Esophagus mucosa (tissue), 1 donor: Measurements from ENCODE around the gene ERCC6L. TPM values are rescaled to one million over a fixed set of nuclear protein-coding genes. Genes with fewer than 3 reads are reported as not detected.

ENCODE experiments used
- ATAC-seq: fragments of 200-7000 bp; cut with Tn5 transposase; one replicate; pipeline ENCODE4 v1.9.1; 2020
- total RNA-seq: library from RNA; stranded (reverse); gene quantifications from one replicate; pipeline ENCODE4 v1.2.4, GENCODE V29; 2023
- donor health status: DM: yes; HTN: yes; CAD: no.

Gene ERCC6L, protein sequence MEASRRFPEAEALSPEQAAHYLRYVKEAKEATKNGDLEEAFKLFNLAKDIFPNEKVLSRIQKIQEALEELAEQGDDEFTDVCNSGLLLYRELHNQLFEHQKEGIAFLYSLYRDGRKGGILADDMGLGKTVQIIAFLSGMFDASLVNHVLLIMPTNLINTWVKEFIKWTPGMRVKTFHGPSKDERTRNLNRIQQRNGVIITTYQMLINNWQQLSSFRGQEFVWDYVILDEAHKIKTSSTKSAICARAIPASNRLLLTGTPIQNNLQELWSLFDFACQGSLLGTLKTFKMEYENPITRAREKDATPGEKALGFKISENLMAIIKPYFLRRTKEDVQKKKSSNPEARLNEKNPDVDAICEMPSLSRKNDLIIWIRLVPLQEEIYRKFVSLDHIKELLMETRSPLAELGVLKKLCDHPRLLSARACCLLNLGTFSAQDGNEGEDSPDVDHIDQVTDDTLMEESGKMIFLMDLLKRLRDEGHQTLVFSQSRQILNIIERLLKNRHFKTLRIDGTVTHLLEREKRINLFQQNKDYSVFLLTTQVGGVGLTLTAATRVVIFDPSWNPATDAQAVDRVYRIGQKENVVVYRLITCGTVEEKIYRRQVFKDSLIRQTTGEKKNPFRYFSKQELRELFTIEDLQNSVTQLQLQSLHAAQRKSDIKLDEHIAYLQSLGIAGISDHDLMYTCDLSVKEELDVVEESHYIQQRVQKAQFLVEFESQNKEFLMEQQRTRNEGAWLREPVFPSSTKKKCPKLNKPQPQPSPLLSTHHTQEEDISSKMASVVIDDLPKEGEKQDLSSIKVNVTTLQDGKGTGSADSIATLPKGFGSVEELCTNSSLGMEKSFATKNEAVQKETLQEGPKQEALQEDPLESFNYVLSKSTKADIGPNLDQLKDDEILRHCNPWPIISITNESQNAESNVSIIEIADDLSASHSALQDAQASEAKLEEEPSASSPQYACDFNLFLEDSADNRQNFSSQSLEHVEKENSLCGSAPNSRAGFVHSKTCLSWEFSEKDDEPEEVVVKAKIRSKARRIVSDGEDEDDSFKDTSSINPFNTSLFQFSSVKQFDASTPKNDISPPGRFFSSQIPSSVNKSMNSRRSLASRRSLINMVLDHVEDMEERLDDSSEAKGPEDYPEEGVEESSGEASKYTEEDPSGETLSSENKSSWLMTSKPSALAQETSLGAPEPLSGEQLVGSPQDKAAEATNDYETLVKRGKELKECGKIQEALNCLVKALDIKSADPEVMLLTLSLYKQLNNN
- total RNA-seq: 2.9 TPM

DNA sequence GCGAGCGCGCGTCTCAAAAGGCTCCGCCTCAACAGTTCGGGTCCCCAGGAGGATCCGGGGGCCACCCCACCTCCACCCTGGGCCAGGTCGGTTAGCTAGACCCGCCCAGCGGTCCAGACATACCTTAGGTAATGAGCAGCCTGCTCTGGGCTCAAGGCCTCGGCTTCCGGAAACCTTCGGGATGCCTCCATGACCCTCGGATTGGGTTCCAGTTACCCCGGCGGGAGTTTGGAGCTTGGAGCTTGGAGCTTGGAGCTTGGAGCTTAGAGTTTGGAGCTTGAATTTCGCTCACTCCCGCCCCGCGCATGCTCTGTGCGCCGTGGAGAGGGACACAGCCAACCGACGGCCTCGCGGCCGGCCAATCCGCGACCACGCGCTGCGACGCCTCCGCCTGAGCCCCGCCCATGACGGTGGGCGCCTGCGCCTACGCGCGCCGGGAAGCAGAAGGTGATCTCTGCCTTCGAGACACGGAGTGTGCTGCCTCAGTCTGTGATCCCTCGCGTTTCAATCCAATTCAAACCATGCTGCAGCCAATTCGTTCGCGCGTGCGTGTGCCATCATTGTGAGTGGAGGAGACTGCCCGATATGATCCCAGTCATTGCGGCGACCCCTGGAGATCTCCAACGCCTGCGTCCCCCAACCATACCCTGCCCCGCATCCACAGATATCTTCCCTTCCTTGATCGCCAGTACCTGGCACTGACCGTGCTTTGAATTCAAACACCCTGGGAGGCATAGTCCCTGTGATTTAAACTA, at the start of gene ERCC6L:
Gene ERCC6L, minus strand, starts transcription at position 307 of the 755 bp plus-strand sequence. Its CDS starts 116 bp downstream, at position 191.
- ATAC-seq: peak; percentile 99

DNA sequence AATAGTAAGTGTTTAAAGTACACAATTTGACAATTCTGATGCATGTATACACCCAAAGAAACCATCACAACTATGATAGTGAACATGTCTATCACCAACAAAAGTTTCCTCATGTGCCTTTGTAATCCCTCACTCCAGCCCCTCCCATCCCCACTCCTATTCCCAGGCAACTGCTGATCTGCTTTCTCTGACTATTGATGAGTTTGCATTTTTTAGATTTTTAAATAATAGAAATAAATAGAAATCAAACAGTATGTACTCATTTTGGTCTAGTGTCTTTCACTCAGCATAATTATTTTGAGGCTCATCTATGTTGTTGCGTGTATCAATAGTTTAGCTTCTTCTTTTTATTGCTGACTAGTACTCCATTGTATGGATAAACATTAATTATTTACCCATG, 43.5 kb upstream of the ERCC6L start:
- ATAC-seq: no peak

DNA sequence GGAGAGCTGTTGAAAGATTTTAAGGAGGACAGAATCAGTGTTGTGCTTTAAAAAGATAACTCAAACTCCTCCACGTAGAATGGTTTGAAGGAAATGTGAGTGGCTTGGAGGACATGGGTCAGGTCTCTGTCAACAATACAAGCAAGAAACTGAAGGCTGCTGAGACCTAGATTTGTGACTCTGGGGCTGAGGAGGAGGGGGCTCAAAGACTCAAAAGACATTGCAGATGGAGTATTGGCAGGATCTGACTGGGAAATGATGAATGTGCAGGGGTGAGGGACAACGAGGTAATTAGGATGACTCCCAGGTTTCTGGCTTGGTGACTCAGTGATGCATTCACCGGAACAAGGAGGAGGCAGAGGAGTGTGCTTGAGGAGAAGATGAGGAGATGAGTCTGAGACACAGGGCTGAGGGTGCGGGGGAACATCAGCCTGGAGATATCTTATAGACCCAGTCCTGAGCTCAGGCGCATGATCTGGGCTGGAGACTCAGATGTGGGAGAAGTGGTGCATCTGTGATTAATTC, 41.6 kb upstream of the ERCC6L start:
- ATAC-seq: no peak

DNA sequence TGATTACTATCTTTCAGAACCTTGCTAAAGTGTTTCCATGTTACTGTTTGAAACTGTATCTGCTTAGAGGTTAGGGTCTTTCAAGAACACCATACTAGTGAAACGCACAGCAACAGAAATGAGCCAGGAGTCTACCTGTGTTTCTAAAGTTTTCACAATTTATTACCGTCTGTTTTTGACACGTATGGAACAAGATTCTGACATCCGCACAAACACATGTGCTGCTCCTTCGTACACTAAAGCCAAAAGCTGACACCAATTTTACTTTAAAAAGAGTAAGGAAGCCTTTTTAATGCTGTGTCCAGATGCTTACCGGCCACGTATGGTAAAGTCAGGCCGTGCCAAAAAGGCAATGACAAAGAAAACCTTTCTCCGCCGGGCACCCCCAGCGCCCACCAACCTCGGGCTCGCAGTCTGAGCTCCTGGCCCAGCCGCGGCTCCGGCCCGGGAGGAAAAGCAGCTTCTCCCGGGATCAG, 37.7 kb upstream of the ERCC6L start:
- ATAC-seq: no peak

DNA sequence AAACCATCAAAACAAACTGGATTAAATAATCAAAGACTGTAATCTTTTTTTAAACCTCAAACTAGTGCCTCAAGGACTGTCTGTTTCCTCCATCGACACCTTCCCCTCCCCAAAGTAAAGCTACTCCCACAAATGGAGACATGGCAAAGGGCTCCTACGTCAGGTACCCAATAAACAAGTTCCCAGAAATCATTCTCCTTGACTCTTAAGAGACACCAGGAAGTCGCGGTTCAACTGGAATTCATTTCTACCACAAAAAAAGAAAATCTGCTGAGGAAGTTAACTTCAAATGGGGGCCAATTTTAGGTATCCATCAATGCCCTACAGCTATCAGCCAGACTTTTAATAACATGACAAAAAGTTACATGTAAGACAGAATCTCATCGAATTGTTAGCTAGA, 35.7 kb upstream of the ERCC6L start:
- no peak for ATAC-seq

DNA sequence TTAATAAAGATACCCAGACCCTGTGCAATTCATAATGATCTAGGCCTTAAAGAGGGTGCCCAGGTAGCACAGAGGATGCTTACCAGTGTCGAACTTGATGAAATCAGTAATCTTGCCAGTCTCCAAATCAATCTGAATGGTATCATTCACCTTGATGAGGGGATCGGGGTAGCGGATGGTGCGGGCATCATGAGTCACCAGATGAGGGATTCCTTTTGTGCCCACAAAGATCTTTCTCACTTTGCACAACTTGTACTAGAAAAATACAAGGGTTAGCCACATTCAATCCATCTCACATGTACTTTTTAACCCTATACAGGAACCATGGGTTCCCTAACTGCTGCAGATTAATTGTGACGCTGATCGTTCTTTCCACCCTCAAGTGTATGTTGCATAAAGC, 34.9 kb upstream of the ERCC6L start:
- ATAC-seq: no peak

DNA sequence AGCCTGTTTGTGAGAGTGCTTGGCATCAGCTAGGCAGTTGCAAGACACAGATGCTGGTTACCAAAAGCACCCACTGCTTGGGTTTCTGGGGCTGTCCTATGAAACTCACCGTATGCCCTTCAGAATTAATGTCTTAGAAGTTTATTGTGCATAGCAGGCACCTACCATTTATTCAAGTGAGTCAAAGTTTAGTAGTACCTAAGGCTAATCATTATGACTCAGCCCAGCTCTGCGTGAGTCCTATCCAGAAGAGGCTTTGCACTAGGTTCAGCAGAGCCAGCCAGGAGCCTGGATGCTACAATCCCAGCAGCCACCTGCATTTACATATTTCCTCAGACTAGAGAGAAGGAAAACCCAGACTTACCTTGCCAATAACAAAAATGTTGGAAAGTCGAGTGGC, 34.0 kb upstream of the ERCC6L start:
- peak; percentile 83 for ATAC-seq

DNA sequence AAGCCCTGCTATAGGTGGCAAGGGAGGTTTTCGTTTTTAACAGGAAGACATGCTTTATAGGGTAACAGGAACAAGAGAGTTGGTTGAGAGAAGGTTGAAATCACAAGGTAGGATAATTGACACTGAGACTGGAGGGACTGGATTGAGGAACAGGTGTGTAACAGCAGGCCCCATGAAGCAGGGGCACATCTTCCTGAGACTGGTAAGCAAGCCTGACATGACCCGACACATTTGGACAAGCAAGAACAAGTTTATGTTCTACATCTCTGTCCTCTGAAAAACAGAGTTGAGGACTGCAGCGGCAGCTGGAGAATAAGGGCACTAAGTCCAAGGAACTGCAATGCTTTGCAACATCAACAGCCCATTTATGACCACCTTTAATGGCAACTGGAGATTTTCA, 33.0 kb upstream of the ERCC6L start:
- peak; percentile 71 for ATAC-seq

DNA sequence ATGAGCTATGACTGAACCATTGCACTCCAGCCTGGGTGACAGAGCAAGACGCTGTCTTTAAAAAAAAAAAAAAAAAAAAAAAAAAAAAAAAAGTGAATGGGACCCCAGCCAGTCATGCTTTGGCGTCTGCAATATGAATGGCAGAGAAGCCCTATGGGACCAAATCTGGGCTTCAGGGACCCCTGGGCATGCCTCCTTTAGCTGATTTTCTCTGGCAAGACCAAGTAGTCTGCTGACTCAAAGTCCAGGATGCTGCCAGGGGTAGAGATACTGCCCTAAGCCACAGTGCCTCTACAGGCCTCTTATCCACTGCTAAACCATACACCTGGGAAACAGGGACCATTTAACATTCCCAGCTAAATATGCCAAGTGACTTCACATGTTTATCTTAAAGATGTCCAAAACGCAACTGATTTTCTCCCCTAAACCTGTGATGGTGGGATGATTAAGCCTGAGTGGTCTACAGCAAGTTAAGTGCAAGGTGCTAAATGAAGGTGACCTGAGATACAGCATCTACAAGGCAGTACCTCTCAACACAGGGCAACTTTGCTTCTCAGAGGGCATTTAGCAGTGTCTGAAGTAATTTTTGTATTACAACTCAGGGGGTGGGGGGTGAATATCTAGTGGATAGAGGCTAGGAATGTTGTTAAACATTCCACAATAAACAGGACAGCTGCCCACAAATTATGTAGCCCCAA, 32.4 kb upstream of the ERCC6L start:
- no peak for ATAC-seq

DNA sequence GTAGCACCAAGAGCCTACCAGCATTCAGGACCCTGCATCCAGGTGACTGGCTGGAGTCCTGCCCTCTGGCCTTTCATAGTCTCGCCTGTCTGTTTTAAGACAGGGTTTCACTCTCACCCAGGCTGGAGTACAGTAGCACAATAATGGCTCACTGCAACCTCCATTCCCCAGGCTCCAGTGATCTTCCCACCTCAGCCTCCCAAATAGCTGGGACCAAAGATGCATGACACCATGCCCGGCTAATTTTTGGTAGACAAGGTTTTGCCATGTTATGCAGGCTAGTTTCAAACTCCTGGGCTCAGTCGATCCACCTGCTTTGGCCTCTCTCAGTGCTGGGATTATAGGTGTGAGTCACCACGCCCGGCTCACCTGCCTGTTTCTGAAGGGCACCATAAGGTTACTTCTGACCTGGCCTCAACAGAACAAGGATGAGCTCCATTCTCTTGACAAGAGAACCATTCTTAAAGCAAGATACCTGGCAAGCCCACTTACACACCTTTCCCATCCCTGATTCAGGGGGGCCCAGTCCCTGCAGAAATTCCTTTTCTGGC, 31.6 kb upstream of the ERCC6L start:
- peak; percentile 63 for ATAC-seq

DNA sequence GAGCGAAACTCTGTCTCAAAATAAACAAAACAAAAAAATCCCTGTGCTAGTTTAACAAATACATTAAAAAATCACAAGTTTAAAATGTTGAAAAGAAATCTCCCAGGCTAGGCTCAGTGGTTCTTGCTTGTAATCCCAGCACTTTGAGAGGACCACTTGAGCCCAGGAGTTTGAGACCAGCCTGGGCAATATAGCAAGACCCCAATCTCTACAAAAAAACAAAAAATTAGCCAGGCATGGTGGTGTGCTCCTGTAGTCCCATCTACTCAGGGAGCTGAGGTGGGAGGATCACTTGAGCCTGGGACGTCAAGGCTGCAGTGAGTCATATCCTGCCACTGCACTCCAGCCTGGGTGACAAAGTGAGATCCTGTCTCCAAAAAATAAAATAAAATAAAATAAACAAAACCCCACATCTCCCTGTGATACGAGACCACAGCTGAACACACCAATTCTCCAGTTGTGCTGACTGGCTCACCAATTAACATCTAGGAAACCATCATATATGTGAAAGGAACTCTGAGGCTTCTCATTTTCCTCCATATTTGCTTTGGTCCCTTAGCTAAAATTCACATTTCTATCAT, 30.9 kb upstream of the ERCC6L start:
- ATAC-seq: no peak

DNA sequence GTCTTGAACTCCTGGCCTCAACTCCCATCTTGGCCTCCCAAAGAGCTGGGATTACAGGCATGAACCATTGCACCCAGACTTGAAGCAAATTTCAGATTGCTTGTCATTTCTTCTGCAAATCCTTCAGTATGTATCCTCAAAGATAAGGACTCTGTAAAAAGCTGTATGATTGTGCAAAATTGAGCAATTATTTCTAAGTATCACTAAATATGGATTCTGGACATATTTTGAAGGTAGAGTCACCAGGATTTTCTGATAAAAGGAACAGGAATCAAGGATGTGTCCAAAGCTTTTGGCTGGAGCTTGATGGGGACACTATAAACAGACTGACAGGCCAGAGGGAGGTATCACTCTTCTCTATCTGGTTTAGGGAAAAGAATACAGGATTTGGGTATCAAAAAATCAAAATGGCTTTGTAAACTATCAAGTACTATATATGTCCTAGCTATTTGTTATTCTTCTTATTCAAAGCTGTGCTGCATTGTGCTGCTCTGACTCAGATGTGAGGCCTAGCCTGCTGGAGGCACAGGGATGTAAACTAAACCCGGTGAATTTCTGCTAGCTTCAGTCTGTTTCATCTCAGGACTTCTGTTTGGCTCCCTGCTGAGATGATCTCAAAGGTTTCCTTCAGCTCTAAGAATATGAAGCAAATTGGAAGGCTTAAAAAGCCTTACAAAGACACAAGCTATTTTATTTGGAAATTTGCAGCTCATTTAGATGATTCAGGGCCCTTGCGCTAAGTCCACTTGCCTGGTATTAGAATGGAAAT, 30.0 kb upstream of the ERCC6L start:
- ATAC-seq: no peak

DNA sequence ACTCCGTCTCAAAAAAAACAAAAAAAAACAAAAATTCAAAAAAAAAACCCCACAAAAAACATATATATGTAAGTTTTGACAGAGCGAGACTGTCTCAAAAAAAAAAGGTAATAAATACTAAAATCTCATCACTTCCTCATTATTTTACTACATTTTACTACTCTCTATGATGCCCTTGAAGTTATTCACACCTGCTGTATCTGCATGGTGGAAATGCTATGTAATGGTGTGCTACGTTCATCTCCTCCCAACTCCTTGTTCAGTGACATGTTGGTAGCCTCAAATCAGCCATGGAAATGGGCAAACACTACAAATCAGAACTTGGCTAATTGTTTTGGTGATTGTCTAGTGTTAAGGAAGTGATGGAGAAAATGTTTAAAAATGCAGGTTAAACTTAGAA, 26.4 kb upstream of the ERCC6L start:
- ATAC-seq: no peak

DNA sequence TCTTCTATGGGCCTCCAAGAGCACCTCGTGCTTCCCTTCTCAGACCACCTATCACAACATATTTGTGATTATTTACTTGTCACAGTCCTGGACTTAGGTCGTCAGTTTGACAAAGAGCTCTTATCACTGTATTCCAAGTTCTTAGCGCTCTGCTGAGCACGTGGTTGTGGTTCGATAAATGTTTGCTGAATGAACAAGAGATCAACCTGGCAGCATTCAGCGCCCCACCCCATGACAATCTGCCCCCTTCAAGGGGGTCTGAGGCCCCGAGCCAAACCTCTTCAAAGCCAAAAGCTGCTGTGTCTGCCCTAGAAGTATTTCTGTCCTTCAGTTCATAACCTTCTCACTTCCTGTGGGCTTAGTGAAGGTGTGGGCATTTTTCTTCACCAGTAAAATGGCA, 23.2 kb upstream of the ERCC6L start:
- ATAC-seq: no peak

DNA sequence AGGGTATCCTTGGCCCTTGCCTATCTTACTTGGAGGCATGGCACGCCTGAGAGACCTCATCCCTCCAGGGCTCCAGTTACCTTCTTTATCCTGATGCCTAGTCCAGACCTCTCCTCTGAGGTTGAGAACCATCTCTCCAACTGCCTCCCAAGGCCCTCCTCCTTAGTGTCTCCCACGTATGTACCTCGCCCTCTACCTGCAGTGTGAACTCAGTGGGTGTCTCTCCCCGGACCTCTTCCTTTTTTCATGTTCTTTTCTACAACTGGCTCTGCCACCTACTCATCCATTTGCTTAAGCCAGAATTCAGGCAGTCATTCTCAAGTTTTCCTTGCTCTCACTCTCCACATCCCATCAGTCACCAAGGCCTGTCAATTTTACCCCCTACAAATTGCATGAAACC, 21.6 kb upstream of the ERCC6L start:
- ATAC-seq: no peak

DNA sequence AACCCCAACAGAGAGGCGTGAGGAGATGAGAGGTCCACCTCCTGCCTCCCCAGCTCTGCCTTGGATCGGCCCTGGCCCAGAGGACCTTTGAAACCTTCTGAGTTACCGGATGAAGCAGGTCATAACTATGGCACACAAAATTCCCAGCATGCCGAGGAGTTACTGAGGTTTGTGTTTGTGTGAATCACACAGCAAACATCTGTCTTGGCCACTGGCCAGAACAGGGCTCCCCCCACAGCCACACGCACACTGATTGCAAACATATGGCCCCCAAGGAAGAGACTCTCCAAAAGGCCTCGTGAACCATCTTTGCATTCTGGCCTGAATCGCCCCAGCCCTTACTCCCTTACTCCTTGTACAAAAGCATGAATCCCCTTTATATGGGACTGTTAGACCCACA, 19.3 kb upstream of the ERCC6L start:
- no peak for ATAC-seq

DNA sequence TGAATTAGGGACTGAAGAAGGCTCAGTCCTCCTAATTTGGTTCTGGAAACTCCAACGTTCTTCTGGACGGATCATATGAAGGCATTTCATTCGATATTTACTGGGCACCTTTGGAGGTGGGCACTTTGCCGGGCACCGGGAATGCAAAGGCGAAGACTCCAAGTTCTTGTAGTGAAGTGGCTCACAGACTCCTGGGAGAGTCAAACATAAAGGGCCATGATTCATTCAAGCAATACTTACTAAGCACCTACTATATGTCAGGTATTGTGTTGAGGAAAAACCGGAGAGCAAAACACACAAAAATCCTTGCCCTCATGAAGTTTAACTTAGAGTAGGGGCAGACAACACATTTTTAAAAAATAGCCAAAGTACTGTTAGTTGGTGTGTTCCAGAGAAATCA, 17.0 kb upstream of the ERCC6L start:
- no peak for ATAC-seq

DNA sequence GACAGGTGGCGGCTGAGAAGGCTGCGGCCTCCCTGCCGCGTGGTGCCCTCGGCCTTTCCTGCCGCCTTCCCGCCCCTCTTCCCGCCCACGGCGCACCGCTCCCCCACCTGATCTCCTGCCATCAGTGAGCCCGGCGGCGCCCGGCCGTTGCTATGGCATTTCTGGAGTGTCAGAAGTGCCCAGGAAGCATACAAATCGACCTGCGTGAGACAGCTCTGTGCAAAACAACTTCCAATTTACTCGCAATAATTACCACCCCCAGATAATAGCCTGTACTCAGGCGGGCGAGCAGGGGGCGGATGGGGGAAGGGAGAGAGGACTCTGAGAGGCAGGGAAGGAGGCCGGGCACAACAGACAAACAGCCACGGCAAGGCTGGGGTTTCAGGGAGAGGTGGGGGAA, 16.6 kb upstream of the ERCC6L start:
- no peak for ATAC-seq

DNA sequence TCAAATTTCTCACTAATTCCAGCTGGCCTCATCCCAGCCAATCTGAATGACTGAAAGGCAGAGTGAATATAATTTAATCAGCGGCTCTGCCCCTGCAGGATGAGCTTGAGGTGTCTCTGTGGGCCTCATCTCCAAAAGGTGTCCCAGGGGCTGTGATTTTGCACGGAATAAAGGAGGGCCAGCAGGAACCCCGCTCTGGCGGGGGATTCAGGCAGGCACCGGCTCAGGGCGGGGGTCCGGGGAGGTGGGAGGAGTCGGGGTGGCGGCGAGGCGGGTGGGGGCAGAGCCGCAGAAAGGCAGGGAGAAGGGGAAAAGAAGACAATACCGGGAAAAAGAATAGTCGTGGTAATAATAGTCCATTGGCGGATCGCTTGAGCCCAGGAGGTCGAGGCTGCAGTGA, 16.0 kb upstream of the ERCC6L start:
- ATAC-seq: no peak

DNA sequence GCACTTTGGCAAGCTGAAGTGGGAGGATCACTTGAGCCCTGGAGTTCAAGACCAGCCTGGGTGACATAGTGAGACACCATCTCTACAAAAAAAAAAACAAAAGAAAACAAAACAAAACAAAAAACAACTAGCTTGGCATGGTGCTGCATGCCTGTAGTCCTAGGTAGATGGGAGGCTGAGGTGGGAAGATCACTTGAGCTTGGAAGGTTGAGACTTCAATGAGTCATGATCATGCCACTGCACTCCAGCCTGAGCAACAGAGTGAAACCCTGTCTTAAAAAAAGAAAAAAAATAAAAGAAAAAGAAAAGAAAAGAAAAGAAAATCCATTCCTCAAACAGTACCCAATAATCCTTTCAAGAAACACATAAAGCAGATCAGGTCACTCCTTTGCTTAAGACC, 14.9 kb upstream of the ERCC6L start:
- ATAC-seq: no peak
